HT1080 (cell line): ENCODE results near the gene PRKCH. TPM values are rescaled to one million over a fixed set of nuclear protein-coding genes. Genes with fewer than 3 reads are reported as not detected.

Source experiments
- DNase-seq: peaks from one replicate; pipeline ENCODE4 v3.0.0-alpha.2; 2015; ENCODE audit warnings: low read depth
- total RNA-seq: library from RNA; depleted of rRNA; stranded (reverse); fragments of >200 nt; shearing (Covaris generic); gene quantifications from 2 replicates; pipeline ENCODE4 v1.2.3, GENCODE V29; 2014

The PRKCH gene
- total RNA-seq, 1 experiment from 2014 or later: 7.4 TPM

- peak; percentile 99 for DNase-seq
Observed at GRCh38 chr14:61472011-61472672, 150.8 kb downstream of the PRKCH start.

DNA sequence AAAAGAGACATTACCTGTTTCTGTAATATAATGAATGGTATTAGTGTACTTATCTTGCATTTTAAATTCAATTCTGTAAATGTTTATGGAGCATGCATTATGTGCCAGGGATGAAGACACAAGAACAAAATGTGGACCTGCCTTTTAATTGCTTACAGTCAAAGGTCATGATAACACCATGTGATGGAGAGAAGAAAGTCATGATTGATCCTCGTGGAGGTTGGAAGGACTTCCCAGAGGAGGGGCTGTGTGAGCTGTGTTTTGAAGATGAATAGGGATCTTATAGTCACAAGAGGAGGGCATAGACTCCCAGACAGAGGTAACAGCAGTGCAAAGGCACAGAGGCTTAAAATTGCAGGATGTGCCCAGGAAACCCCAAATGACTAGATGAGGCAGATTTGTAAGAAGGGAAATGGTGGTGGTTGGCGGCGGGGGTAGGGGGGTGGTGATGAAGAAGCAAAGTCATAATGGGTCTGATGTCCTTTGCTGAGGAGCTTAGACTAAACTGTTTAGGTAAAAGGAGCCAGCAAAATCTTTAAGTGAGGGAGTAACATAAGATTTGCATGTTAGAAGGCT is 151.5 kb downstream of the PRKCH start:
- peak; percentile 32 for DNase-seq

DNA sequence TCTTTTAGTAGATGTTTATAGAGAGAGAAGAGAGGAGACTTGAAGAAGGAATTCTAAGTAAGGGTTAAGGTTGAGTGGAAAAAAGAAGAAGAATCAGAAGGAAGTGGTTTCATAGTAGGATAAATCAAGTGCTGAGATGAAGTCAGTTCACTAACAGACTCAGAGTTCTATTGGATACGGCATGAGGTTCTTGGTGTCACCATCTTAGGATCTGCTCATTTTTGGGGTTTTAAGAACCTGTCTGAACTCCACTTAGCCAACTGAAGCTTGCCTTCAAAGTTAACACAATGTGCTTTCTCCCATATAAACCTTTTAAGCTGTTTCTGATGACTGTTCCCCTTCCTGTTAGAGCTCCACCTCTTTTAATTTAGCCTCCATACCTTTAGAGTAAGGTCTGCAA is 152.6 kb downstream of the PRKCH start:
- no peak for DNase-seq

DNA sequence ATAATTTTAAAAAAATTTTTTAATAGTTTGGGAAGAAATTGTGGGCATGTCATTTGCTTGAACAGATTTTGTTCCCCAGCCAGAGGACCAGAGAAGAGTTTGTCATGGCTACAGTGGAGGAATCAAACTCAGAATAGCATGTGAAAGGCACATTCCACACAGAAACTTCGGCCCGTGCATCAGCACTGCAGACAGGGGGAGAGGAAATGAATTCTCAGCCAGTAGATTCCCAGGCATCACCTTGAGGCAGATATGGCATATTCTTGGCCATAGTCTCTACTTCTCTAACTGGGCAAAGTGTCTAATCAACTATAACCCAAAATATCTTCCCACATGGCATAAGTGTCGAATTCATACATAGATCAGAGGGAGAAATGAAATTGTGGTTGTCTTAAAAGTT is 153.3 kb downstream of the PRKCH start:
- no peak for DNase-seq

- DNase-seq: peak; percentile 46
Observed at GRCh38 chr14:61475316-61475715, 153.9 kb downstream of the PRKCH start.

- DNase-seq: no peak
Observed at GRCh38 chr14:61476105-61476753, 154.8 kb downstream of the PRKCH start.

DNA sequence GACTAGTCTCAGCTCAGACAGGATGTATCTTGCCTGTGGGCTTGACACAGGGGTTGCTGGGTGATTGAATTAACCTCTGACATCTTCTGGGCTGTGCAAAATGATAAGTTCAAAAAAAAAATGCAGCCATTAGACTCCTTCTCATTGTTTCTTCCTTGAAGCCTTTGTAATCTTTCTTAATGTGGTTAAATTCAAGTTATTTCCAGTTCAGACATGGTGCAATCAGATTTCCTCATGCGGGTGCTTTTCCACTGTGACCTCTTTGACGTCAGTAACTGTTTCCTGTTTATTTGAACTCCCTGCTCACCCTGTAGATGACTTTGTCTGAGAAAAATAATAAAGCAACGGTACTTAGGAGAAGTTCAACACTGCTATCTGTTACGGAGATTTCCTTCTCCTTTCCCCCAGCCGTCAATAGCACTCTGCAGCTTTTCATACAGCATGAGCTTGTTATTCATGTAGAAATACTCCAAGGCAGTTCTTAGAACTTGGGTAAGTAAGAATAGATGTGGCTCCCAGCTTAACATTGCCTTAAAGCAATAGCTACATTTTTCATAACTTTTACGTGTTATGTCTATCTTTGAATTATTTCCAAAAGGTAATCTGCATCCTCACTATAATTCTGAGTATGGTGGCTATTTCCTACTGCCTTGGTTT is 155.5 kb downstream of the PRKCH start:
- peak; percentile 93 for DNase-seq

DNA sequence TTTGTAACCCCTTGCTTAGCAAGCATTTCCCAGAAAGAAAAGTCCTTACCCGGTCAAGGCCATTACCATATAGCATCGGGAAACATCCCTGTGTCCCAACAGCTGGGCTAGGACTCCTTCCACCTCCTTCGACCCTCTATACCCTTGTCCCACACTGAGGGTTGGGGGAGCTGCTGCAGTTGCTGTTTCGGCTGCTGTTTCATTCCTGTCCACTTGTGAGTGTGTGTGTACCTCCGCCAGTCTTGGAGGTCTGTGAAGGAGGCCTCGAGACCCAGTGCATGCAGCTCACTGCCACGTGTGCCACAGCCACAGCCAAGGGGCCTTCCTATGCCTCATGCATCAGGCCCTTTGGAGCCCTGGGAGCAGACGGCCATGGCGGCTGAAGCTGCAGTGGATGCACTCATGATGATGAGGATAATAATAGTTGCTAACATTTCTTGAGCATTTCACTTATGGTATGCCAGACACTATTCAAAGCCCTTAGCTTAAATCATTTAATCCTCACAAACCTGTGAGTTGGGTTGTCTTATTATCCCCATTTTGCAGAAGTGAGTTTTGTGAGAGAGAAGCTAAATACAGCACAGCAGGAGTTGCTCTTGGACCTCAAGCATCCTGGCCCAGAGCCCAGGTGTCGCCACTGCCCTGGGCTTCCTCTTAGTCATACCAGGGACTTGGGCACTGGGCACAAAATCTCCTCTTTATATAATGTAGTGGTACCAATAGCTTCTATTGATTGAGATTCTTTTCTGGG is 156.5 kb downstream of the PRKCH start:
- peak; percentile 75 for DNase-seq

DNA sequence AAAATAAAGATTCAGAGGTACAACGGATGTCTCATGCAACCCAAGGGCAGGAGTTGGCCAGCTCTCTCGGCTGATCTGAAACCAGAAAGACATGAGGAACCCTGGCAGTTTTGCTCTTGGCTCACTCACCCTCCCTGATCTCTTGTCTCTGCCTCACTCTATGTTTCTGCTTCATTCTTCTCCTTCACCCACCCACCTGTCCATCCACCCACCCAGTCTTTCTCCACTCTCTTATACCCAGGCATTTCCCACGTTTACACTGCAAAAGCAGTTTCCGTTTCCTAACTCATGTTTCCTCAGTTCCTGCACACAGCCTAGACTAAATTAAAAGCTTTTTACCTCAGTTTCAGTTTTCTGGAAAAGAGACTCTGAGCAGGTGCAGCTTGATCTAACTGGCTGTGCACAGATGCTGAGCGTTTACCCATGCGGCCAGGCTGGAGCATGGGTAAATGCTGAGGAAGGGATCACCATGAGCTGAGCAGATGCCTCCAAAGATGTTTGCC is 157.6 kb downstream of the PRKCH start:
- no peak for DNase-seq

GRCh38 chr14:61479746-61480502 is 158.5 kb downstream of the PRKCH start:
- no peak for DNase-seq

DNA sequence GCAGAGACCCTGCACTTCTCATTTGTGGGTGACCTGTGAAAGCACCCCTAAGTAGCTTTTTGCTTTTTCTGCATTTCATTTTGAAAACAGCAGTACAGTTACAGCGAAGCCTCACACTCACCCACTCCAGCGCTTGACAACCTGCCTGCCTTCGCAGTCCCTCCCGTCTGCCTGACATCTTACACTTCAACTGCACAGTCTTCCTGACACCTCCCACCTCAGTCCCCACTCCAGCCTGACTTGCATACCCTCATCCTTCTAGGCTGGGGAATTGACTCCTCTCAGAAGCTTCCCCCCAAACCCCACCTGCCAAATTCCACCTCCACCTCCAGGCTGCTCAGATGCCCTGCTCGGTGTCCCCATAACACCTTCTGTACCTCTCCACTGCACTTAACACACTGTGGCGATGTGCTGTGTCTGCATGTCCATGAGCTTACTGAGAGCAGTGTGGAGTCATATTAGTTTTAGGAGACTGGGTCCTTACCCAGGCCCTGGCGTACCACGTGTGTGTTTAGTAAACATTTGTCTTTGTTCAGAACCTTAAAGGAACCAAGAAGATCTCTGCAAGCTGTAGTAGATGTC is 159.4 kb downstream of the PRKCH start:
- no peak for DNase-seq

- no peak for DNase-seq
Observed at GRCh38 chr14:61481701-61482100, 160.3 kb downstream of the PRKCH start.

DNA sequence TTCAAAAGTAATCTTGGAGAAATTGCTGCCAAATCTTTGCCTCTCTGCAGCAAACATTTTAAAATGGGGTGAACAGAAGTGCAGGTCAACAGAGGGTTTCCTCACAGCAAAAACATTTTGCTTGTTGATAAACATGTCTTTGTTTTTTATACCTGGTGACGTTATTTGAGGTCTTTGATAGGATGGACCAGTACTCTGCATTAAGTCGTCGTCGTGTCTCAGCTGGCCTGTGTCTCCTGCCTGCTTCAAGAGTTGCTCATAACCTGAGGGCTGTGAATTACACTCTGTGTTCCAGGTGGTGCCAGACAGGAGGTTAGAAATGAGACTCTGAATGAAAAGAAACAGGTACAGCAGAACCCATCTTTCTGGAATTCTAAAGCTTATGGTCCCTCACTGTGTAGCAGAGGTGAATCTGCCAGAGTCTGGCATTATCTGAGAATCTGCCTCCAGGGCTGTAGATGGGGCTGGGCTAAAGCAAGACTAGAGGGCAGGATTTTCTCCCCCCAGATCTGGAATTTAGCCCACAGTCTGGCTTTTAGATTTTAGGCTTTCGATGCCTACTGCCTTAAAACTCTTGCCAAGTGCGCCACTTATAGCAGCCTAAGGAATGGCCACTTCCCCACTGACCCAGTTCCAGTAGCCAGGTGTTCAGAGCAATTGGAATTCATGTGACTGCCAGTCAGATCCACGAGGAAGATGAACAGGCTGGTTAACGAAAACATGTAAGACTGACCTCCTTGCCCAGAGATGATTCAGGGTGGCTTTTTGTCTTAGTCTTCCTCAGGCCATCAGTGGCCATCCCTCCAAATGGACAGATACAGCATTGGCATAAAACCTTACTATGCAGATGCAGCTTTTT is 161.2 kb downstream of the PRKCH start:
- DNase-seq: no peak

GRCh38 chr14:61483476-61483875 is 162.1 kb downstream of the PRKCH start:
- DNase-seq: no peak

- no peak for DNase-seq
Observed at GRCh38 chr14:61484031-61484430, 162.7 kb downstream of the PRKCH start.

- no peak for DNase-seq
Observed at GRCh38 chr14:61484826-61485584, 163.6 kb downstream of the PRKCH start.

GRCh38 chr14:61485661-61486060 is 164.3 kb downstream of the PRKCH start:
- no peak for DNase-seq

- no peak for DNase-seq
Observed at GRCh38 chr14:61486930-61487495, 165.6 kb downstream of the PRKCH start.
